Epithelial cell of esophagus (primary cell): Measurements from ENCODE around the gene SF3B2.
"Not testable (repeated sequence)": the region's sequence is repeated elsewhere in the genome, so short reads cannot be mapped to it uniquely, and the experiment has no call there.

Experiments used
- DNase-seq: peaks from one replicate; pipeline ENCODE4 v3.0.0; 2010; ENCODE audit warnings: low read depth
- H3K4me3 ChIP-seq: 2 replicates; pipeline ENCODE4 v1.5.1; 2011; ENCODE audit warnings: mild to moderate bottlenecking, low read length, control low read depth
- TF ChIP-seq, protein P1 (sequence below): IDR thresholded peaks from 2 replicates; pipeline ENCODE4 v1.5.1; 2011; ENCODE audit warnings: low read depth, mild to moderate bottlenecking, low read length, control low read depth, inconsistent platforms; ENCODE audit not compliant: insufficient read depth; ENCODE audit errors: missing control alignments

Gene SF3B2

DNA sequence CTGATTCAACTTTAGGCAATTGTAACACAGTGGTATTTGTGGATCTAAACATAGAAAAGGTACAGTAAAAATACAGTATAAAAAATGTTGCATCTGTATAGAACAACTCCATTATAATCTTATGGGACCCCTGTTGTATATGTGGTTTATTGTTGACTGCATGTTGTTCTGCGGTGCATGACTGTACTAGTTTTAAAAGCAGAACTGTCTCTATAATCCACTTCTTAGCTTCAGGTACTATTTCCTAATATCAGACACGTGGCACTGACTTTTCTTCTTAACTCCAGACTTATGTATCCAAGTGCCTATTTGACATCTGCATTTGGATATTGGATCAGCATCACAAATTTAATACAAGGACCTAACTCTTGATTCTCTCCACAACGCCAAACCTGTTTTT lies 59.0 kb downstream of the SF3B2 start:
- no peak overlapping the region for H3K4me3 ChIP-seq
- peak; percentile 33 for DNase-seq
- TF ChIP-seq, protein P1, sequence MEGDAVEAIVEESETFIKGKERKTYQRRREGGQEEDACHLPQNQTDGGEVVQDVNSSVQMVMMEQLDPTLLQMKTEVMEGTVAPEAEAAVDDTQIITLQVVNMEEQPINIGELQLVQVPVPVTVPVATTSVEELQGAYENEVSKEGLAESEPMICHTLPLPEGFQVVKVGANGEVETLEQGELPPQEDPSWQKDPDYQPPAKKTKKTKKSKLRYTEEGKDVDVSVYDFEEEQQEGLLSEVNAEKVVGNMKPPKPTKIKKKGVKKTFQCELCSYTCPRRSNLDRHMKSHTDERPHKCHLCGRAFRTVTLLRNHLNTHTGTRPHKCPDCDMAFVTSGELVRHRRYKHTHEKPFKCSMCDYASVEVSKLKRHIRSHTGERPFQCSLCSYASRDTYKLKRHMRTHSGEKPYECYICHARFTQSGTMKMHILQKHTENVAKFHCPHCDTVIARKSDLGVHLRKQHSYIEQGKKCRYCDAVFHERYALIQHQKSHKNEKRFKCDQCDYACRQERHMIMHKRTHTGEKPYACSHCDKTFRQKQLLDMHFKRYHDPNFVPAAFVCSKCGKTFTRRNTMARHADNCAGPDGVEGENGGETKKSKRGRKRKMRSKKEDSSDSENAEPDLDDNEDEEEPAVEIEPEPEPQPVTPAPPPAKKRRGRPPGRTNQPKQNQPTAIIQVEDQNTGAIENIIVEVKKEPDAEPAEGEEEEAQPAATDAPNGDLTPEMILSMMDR = no peak

DNA sequence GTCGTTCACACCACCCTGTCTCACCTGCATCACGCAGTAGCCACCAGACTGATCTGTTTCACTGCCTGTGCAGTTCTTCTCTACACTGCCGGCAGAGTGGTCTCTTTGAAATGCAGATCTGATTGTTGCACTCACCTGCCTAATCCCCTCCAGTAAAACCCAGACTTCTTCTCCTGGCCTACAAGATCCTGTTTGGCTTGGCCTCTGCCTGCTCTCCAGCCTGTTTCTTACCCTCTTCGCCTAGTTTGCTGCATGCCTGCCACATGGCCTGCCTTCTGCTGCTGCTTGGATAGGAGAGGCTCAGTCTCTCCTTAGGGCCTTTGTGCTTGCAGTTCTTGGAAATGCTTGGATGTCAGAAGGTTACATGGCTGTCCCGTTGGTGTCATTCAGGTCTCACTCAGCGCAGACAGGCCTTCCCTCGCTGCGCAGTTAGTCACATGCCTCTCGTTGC lies 59.9 kb downstream of the SF3B2 start:
- no peak overlapping the region for H3K4me3 ChIP-seq
- TF ChIP-seq, protein P1 = no peak

DNA sequence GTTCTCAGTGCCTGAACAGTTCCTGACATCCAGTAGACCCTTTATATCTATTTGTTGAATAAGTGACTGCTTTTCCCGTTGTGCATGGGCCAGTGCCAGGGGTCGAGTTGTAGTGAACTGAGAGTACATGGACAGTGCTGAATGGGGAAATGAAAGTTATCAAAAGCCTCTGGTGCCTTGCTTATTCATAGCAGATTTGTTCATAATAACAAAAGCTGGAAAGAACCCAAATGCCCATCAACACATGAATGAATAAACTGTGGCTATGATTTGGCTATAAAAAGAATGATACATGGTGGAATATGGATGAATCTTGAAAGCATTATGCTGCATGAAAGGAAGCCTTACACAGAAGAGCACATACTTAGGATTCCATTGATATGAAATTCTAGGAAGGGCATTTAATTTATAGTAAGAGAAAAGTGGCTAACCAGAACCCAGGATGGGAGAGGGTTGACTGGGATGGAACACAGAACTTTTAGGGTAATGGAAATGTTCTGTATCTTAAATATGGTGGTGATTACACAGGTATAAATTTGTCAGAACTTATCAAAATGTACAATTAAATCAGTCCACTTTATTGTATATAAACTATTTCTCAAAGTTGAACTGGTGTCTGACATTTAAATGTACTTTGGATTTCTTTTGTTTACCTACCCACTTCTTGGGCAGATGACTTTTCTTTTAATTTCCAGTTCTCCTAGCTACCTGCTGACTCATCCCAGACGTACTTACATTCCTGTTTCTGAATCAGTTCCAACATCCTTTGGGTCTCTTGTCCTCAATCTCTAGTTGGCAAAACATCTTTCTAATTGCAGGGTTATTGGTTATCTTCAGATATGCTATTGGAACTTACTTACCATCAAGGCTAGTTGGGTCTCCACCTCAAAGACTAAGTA lies 60.7 kb downstream of the SF3B2 start:
- peak; percentile 91 for DNase-seq
- H3K4me3 ChIP-seq = no peak overlapping the region
- TF ChIP-seq, protein P1 = no peak

More for the DNA sequence above, 59.9 kb downstream of the SF3B2 start:
- no peak for DNase-seq

DNA sequence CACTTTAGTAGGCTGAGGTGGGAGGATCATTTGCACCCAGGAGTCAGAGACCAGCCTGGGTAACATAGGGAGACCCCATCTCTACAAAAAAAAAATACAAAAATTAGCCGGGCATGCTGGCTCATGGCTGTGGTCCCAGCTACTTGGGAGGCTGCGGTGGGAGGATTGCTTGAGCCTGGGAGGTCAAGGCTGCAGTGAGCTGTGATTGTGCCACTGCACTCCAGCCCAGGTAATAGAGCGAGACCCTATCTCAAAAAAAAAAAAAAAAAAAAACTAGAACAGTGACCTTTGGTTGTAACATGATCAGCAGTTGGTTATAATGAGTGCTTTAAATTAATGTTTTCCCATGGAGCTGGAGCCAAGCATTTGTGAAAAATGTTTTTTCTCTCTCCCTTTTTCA lies 62.8 kb downstream of the SF3B2 start:
- H3K4me3 ChIP-seq, DNase-seq: not testable (repeated sequence)

DNA sequence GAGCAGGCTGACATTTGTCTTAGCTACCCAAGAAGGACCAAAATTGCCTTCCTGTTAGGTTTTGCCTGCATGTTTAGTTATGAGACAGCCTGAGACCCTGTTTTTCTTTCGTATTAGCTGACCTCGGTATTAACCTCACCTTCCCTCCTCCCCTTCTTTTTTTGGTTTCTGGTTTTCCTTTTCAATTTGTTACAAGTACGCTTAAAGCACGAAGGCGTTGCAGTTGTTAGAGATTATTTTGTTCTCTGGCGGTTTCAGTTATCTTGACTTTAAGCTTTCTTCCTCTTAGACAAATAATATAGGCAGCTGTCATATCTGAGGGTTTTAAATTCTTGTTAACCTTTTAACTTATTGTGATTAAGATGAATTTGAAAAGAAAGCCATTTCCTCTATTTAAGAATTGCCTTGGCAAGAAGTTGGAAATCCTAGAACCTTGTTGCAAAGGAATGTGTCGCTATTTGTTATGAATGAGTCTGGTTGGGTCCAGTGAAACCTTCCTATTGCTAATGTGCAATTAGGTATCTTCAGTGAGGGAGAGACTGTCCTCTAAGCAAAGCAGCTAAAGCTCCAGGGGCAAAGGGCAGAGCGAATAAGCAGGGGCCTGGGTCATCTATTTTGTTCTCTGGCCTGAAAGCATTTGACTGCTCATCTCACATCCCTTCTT lies 63.6 kb downstream of the SF3B2 start:
- DNase-seq = no peak
- TF ChIP-seq, protein P1 = no peak
- no peak overlapping the region for H3K4me3 ChIP-seq

DNA sequence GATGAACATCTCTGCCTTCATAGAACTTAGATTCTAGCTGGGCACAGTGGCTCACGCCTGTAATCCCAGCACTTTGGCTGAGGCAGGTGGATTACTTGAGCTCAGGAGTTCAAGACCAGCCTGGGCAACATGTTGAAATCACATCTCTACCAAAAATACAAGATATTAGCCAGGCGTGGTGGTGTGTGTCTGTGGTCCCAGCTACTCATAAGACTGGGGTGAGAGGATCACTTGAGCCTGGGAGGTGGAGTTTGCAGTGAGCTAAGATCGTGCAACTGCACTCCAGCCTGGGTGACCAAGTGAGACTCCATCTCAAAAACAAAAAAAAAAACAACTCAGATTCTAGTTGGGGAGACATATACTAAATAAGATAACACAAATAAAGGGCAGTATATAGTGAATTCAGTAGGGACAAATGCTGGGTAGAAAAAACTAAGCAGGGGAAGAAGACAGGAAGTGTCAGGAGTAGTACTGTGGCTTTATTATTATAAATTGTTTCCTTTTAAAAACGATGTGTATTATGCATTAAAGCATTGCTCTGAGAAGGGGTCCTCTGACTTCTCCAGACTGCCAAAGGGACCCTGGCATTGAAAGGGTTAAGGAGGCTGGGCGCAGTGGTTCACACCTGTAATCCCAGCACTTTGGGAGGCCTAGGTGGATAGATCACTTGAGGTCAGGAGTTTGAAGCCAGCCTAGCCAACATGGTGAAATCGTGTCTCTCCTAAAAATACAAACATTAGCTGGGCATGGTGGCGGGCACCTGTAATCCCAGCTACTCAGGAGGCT lies 64.6 kb downstream of the SF3B2 start:
- TF ChIP-seq, protein P1 = no peak
- DNase-seq = no peak
- no peak overlapping the region for H3K4me3 ChIP-seq

DNA sequence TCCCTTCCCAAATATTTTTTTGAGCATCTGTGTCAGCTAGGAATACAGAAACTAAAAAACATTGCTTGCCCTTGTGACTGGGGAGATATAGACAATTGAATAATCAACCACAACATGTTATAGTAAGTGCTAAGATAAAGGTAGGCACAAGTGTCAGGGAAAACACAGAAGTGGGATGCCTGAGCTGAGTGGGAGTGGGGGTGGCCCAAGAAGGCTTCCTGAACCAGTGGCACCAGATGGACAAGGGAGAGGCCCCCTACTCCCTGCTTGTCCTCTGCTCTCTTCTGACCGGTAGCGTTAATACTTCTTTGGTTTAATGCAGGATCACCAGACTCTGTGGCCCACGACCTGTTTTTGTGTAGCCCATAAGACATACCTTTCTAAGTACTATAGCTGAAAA lies 66.7 kb downstream of the SF3B2 start:
- DNase-seq = no peak
- TF ChIP-seq, protein P1 = no peak
- no peak overlapping the region for H3K4me3 ChIP-seq
